Colonic mucosa (tissue), 4 donors: ENCODE results near the gene OR52E5. TPM values are rescaled to one million over a fixed set of nuclear protein-coding genes. Genes with fewer than 3 reads are reported as not detected.

Source experiments
- DNase-seq: peaks from one replicate; pipeline ENCODE4 v3.0.0-alpha.2; 2020
- H3K27ac ChIP-seq: fragments of 200-600 bp; one replicate; pipeline ENCODE4 v1.8.0; 2021
- H3K27me3 ChIP-seq: fragments of 200-600 bp; one replicate; pipeline ENCODE4 v1.8.0; 2021
- H3K36me3 ChIP-seq: fragments of 200-600 bp; one replicate; pipeline ENCODE4 v1.8.0; 2021
- H3K4me1 ChIP-seq: fragments of 200-600 bp; one replicate; pipeline ENCODE4 v1.8.0; 2021; ENCODE audit warnings: mild to moderate bottlenecking
- H3K4me3 ChIP-seq: fragments of 200-600 bp; one replicate; pipeline ENCODE4 v1.8.0; 2021
- H3K9ac ChIP-seq, 2 donors: one replicate each; pipeline ENCODE4 v1.7.0; 2013; ENCODE audit warnings: control low read depth in 2 of 2, low read depth in 2 of 2, low read length in 2 of 2
- H3K9me3 ChIP-seq: fragments of 200-600 bp; one replicate; pipeline ENCODE4 v1.8.0; 2021
- intact Hi-C: fragments of 100-400 bp; cut with DNase I; formaldehyde crosslinking; loops from one replicate; pipeline ENCODE4 v1.14.1; 2022
- total RNA-seq, 2 donors: library from RNA; stranded (reverse); fragmentation: NEBNext Ultra II Directional in 1 of 2; extraction: Animal tissue kit (Norgen Biotek cat#: 25700) in 1 of 2; gene quantifications; one replicate each; pipeline ENCODE4 v1.2.1, GENCODE V29; 2021
- TF ChIP-seq, protein P1 (sequence below): fragments of 200-600 bp; IDR thresholded peaks from one replicate; pipeline ENCODE4 v1.8.0; 2022; ENCODE audit warnings: antibody characterized with exemption, mild to moderate bottlenecking
- donor health status: healthy.
- donor health status: DM: no; HTN: no; CAD: no.
- donor health status: DM: no; HTN: no; CAD: no.

The OR52E5 gene
- total RNA-seq, 2 donors from 2014 or later, result not detected

- H3K27me3 ChIP-seq, result no peaks in the 10 kb centered on the region
- H3K27ac ChIP-seq, result no peak overlapping the region
- intact Hi-C loops, result no loop called here
- H3K9me3 ChIP-seq, result no peaks in the 10 kb centered on the region
- no peaks in the 10 kb centered on the region for H3K36me3 ChIP-seq
- no peak overlapping the region for H3K4me3 ChIP-seq
- no peak overlapping the region for H3K9ac ChIP-seq
- no peaks in the 10 kb centered on the region for H3K4me1 ChIP-seq
- TF ChIP-seq, protein P1, sequence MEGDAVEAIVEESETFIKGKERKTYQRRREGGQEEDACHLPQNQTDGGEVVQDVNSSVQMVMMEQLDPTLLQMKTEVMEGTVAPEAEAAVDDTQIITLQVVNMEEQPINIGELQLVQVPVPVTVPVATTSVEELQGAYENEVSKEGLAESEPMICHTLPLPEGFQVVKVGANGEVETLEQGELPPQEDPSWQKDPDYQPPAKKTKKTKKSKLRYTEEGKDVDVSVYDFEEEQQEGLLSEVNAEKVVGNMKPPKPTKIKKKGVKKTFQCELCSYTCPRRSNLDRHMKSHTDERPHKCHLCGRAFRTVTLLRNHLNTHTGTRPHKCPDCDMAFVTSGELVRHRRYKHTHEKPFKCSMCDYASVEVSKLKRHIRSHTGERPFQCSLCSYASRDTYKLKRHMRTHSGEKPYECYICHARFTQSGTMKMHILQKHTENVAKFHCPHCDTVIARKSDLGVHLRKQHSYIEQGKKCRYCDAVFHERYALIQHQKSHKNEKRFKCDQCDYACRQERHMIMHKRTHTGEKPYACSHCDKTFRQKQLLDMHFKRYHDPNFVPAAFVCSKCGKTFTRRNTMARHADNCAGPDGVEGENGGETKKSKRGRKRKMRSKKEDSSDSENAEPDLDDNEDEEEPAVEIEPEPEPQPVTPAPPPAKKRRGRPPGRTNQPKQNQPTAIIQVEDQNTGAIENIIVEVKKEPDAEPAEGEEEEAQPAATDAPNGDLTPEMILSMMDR, result no peak
- DNase-seq, result no peak
Measured at GRCh38 chr11:5931061-5931460, 38.1 kb downstream of the OR52E5 start.

- H3K27me3 ChIP-seq, result no peaks in the 10 kb centered on the region
- intact Hi-C loops, result no loop called here
- H3K27ac ChIP-seq, result no peak overlapping the region
- TF ChIP-seq, protein P1, result no peak
- no peak for DNase-seq
- no peaks in the 10 kb centered on the region for H3K4me1 ChIP-seq
- no peaks in the 10 kb centered on the region for H3K9me3 ChIP-seq
- H3K9ac ChIP-seq, result no peak overlapping the region
- no peak overlapping the region for H3K4me3 ChIP-seq
- no peaks in the 10 kb centered on the region for H3K36me3 ChIP-seq
Measured at GRCh38 chr11:5932671-5933070, 39.7 kb downstream of the OR52E5 start.

DNA sequence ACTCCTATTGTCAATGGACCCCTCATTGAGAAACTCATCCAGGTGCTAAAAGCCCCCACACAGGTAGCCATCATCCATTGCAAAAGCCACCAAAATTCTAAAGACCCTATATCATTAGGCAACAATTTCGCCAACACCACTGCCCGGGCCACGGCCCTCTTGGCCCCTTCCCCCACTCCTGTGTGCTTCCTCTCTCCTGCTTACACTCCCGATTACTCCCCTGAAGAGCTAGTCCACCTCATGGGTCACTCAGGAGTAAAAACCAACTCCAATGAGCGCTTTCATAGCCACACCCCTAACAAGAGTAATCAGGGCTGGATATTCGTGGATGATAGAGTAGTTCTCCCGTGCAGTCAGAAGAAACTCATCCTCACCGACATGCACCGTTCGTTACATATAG, 40.1 kb downstream of the OR52E5 start:
- no peaks in the 10 kb centered on the region for H3K9me3 ChIP-seq
- TF ChIP-seq, protein P1, result no peak
- H3K4me1 ChIP-seq, result no peaks in the 10 kb centered on the region
- DNase-seq, result no peak
- intact Hi-C loops, result no loop called here
- no peaks in the 10 kb centered on the region for H3K27me3 ChIP-seq
- H3K36me3 ChIP-seq, result no peaks in the 10 kb centered on the region
- H3K27ac ChIP-seq, result no peak overlapping the region
- no peak overlapping the region for H3K9ac ChIP-seq
- no peak overlapping the region for H3K4me3 ChIP-seq

DNA sequence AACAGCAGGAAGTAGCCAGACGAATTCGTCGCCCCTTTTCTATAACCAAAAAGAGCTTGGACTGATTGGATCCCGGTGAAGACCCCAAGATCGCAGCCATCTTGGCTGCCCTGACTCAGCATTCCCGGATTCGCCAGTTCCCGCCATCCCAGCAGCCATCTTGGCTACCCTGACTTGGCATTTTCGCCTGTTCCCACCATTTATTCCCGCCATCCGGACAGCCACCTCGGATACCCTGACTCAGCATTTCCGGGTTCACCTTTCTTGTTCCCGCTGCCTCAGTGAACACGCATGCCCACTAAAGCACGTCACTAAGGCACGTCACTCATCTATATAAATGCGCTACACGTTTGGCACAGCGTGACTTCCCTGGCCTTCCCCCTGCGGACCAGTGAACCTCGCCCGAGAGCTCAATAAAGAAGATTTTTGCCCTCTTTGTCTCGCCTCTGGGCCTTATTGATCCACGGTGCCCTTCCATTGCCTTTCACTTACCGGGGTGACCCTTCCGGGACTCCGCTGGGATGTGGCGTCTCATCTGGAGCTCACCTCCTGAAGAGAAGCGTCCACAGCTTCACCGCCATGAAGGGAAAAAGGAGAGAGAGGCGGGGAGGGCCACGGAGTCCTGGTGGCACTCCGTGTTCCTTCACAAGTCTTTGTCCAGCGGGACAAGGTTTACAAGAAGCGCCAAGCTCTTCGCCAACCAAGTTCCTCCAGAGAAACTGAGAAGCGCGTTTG, 45.0 kb downstream of the OR52E5 start:
- Histone ChIP-seq H3K27me3 (no peaks in the 10 kb centered on the region), H3K9me3 (no peaks in the 10 kb centered on the region), H3K4me3 (no peak overlapping the region), H3K9ac (no peak overlapping the region), H3K4me1 (no peaks in the 10 kb centered on the region), H3K27ac (no peak overlapping the region), H3K36me3 (no peaks in the 10 kb centered on the region)
- TF ChIP-seq, protein P1, result no peak
- intact Hi-C loops, result no loop called here
- no peak for DNase-seq

DNA sequence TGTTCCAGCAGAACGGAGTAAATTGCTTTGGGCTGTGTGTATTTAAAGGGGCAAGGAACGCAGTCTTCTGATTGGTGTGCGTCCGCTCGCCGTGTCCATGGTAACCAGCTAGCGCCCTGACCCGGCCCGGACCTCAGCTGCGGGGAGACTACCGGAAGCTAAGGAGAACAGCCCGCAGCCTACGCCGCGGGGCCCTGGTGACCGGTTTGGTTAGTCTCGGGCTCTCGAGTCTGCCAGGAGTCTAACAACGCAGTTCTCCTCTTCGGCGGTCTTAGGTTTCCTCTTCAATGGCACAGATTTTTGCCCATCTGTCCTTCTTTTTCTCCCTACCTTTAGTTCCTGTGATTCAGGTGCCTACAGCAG, 45.6 kb downstream of the OR52E5 start:
- no peak overlapping the region for H3K4me3 ChIP-seq
- no peaks in the 10 kb centered on the region for H3K27me3 ChIP-seq
- intact Hi-C loops, result no loop called here
- H3K27ac ChIP-seq, result no peak overlapping the region
- no peaks in the 10 kb centered on the region for H3K36me3 ChIP-seq
- H3K9ac ChIP-seq, result no peak overlapping the region
- no peaks in the 10 kb centered on the region for H3K9me3 ChIP-seq
- DNase-seq, result no peak
- TF ChIP-seq, protein P1, result no peak
- no peaks in the 10 kb centered on the region for H3K4me1 ChIP-seq
